IMR-90 (cell line): ENCODE measurements around the gene ACACB. TPM values are rescaled to one million over a fixed set of nuclear protein-coding genes. Genes with fewer than 3 reads are reported as not detected.

Experiments used
- ATAC-seq: fragments of 200-7000 bp; cut with Tn5 transposase; 2 replicates; pipeline ENCODE4 v1.9.1; 2020; ENCODE audit warnings: low read depth, mild to moderate bottlenecking, moderate library complexity
- BruUV-seq: library from RNA; stranded (reverse); fragments of 400-500 nt; replicated peaks from 2 replicates; lab custom pipeline; 2021; lab: Mats Ljungman, UMichigan
- CTCF ChIA-PET: fragments of 300-600 bp; formaldehyde crosslinking; extraction: SDS; loops from one replicate; lab custom pipeline; 2021; ENCODE audit warnings: antibody characterized with exemption; lab: Yijun Ruan, JAX
- POLR2A ChIA-PET: fragments of 300-600 bp; sonication (Branson Sonifier 250); formaldehyde crosslinking; loops from one replicate; lab custom pipeline; 2022; ENCODE audit warnings: antibody characterized with exemption; ENCODE audit not compliant: unreplicated experiment; lab: Charles Lee
- DNase-seq: peaks from one replicate; pipeline ENCODE4 v3.0.0; 2013
- H2AFZ ChIP-seq: replicated peaks from 2 replicates; pipeline ENCODE3; 2013; ENCODE audit warnings: low read length, mild to moderate bottlenecking; ENCODE audit not compliant: poor library complexity
- H2AK5ac ChIP-seq: 2 replicates; pipeline ENCODE4 v1.6.1; 2013; ENCODE audit warnings: low read depth, low read length, inconsistent platforms
- H2AK9ac ChIP-seq: replicated peaks from 2 replicates; pipeline ENCODE3; 2013; ENCODE audit warnings: mild to moderate bottlenecking, low read depth, low read length, moderate library complexity; ENCODE audit not compliant: poor library complexity
- H2BK120ac ChIP-seq: 2 replicates; pipeline ENCODE4 v1.6.1; 2013; ENCODE audit warnings: low read depth, low read length, inconsistent platforms
- H2BK15ac ChIP-seq: 3 replicates; pipeline ENCODE4 v1.6.1; 2013; ENCODE audit warnings: low read depth, low read length, inconsistent platforms
- H2BK20ac ChIP-seq: 2 replicates; pipeline ENCODE4 v1.6.1; 2013; ENCODE audit warnings: low read depth, mild to moderate bottlenecking, inconsistent platforms, low read length, moderate library complexity
- H2BK5ac ChIP-seq: 2 replicates; pipeline ENCODE4 v1.6.1; 2013; ENCODE audit warnings: mild to moderate bottlenecking, low read depth, low read length, inconsistent platforms; ENCODE audit not compliant: poor library complexity, severe bottlenecking
- H3K14ac ChIP-seq: replicated peaks from 2 replicates; pipeline ENCODE4 v1.6.1; 2013; ENCODE audit warnings: low read depth, low read length, inconsistent platforms
- H3K18ac ChIP-seq: 2 replicates; pipeline ENCODE4 v1.6.1; 2013; ENCODE audit warnings: low read depth, low read length, control low read depth
- H3K23ac ChIP-seq: 2 replicates; pipeline ENCODE4 v1.6.1; 2013; ENCODE audit warnings: low read depth, low read length, inconsistent platforms
- H3K27ac ChIP-seq: 2 replicates; pipeline ENCODE4 v1.5.1; 2013; ENCODE audit warnings: mild to moderate bottlenecking, control low read depth, low read length; ENCODE audit not compliant: insufficient read depth
- H3K27me3 ChIP-seq: 2 replicates; pipeline ENCODE4 v1.6.1; 2013; ENCODE audit warnings: low read length; ENCODE audit not compliant: control insufficient read depth, insufficient read depth
- H3K36me3 ChIP-seq: 2 replicates; pipeline ENCODE4 v1.6.1; 2013; ENCODE audit warnings: low read length, mixed read lengths; ENCODE audit not compliant: control insufficient read depth, insufficient read depth
- H3K4ac ChIP-seq: 2 replicates; pipeline ENCODE4 v1.6.1; 2013; ENCODE audit warnings: low read depth, low read length, inconsistent platforms
- H3K4me1 ChIP-seq: 2 replicates; pipeline ENCODE4 v1.6.1; 2013; ENCODE audit warnings: low read length, mixed read lengths; ENCODE audit not compliant: control insufficient read depth, insufficient read depth
- H3K4me2 ChIP-seq: 2 replicates; pipeline ENCODE4 v1.6.1; 2013; ENCODE audit warnings: low read depth, mild to moderate bottlenecking, control low read depth, low read length, moderate library complexity
- H3K4me3 ChIP-seq: 2 replicates; pipeline ENCODE4 v1.5.1; 2013; ENCODE audit warnings: low read depth, mild to moderate bottlenecking, control low read depth, low read length, moderate library complexity; ENCODE audit not compliant: insufficient read depth
- H3K56ac ChIP-seq: 2 replicates; pipeline ENCODE4 v1.6.1; 2013; ENCODE audit warnings: low read length, inconsistent platforms; ENCODE audit not compliant: insufficient read depth; ENCODE audit errors: extremely low read depth
- H3K79me1 ChIP-seq, 2 experiments: 2 replicates each; pipeline ENCODE4 v1.6.1; 2013; ENCODE audit warnings: low read length in 2 of 2, inconsistent platforms in 1 of 2, low read depth in 1 of 2
- H3K9ac ChIP-seq: 2 replicates; pipeline ENCODE4 v1.6.1; 2013; ENCODE audit warnings: low read depth, low read length, control low read depth
- H3K9me1 ChIP-seq: 2 replicates; pipeline ENCODE4 v1.6.1; 2013; ENCODE audit warnings: low read length, inconsistent platforms; ENCODE audit not compliant: insufficient read depth
- H3K9me3 ChIP-seq: 2 replicates; pipeline ENCODE4 v1.6.1; 2013; ENCODE audit warnings: low read length; ENCODE audit not compliant: control insufficient read depth, insufficient read depth
- H4K20me1 ChIP-seq: 2 replicates; pipeline ENCODE4 v1.6.1; 2013; ENCODE audit warnings: low read length, inconsistent platforms; ENCODE audit not compliant: insufficient read depth
- H4K5ac ChIP-seq: 2 replicates; pipeline ENCODE4 v1.6.1; 2013; ENCODE audit warnings: mild to moderate bottlenecking, low read depth, low read length, control low read depth
- H4K8ac ChIP-seq, 2 experiments: 2 replicates each; pipeline ENCODE4 v1.6.1; 2013; ENCODE audit warnings: low read depth in 2 of 2, low read length in 2 of 2, control low read depth in 1 of 2, inconsistent platforms in 1 of 2
- H4K91ac ChIP-seq: 2 replicates; pipeline ENCODE4 v1.6.1; 2013; ENCODE audit warnings: low read depth, low read length, inconsistent platforms; ENCODE audit not compliant: insufficient read depth
- BHLHE40 ChIP-seq: fragments of 150-350 bp; IDR thresholded peaks from 2 replicates; pipeline ENCODE4 v1.6.1; 2016; ENCODE audit warnings: mild to moderate bottlenecking, low read depth, low read length
- WGBS, 2 experiments: methylation state at CpG; one replicate each; pipeline versions ENCODE4 v1.1.5 to v1.1.7; 2013; ENCODE audit warnings: missing lambda C conversion rate in 2 of 2; ENCODE audit not compliant: insufficient read length in 1 of 2; ENCODE audit errors: extremely low coverage in 2 of 2; 5-methylcytosine and 5-hydroxymethylcytosine counted together
- dilution Hi-C: fragments of 300-500 bp; cut with HindIII; formaldehyde crosslinking; loops from one replicate; pipeline ENCODE4 v1.14.3; 2018; ENCODE audit warnings: low sequenced_read_pairs; ENCODE audit not compliant: unreplicated experiment
- in situ Hi-C: fragments of 300-500 bp; cut with MboI; formaldehyde crosslinking; loops from 3 replicates; pipeline ENCODE4 v1.14.3; 2019; ENCODE audit warnings: low sequenced_read_pairs, inconsistent platforms, mixed read lengths
- intact Hi-C: fragments of 100-400 bp; cut with micrococcal nuclease; formaldehyde crosslinking; loops from 2 replicates; pipeline ENCODE4 v1.10.0; 2022
- polyA plus RNA-seq, 3 experiments: library from polyadenylated mRNA; depleted of rRNA; stranded (reverse); fragments of >200 nt; gene quantifications; 2 replicates each; pipeline ENCODE4 v1.2.3, GENCODE V29; 2012; ENCODE audit warnings: low replicate concordance in 1 of 3
- total RNA-seq: library from RNA; depleted of rRNA; stranded (reverse); fragments of >200 nt; gene quantifications from 2 replicates; pipeline ENCODE4 v1.2.3, GENCODE V29; 2012

ACACB gene
- total and polyA plus RNA-seq, 2 of the 4 experiments (the other 2 are of a cell fraction), result 2.0 to 2.1 TPM

DNA sequence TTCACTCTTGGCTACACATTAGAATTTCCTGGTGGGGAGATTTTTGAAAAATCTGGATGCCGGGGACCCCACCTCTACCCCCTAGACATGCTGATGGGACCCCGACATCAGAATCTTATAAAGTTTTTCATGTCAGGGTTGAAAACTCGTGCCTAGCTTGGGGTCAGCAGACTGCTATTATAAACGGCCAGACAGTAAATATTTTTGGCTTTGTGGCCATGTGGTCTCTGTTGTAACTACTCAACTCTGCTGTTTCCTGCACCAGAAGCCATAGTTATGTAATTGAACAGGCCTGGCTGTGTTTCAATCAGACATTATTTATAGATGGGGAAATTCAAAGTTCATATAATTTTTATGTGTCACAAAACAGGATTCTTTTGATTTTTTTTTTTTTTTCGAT is 41.6 kb downstream of the ACACB start:
- H2BK20ac ChIP-seq, result no peak overlapping the region
- H3K9ac ChIP-seq, result no peak overlapping the region
- H3K14ac ChIP-seq, result no peak overlapping the region
- H2AFZ ChIP-seq, result no peak overlapping the region
- no peak overlapping the region for H4K91ac ChIP-seq
- no peak overlapping the region for H4K8ac ChIP-seq
- 0 out of 4 replicates have a peak, but pooled peaks cover 0 to 6% of the 10 kb centered on the region in 2 experiments for H3K79me1 ChIP-seq
- H2BK5ac ChIP-seq, result no peak overlapping the region
- DNase-seq (no peak), ATAC-seq (no peak)
- CTCF ChIA-PET, result no interaction called here
- dilution Hi-C loops (no loop called here), intact Hi-C loops (no loop called here), in situ Hi-C loops (no loop called here)
- H3K36me3 ChIP-seq, result no peaks in the 10 kb centered on the region
- no TSS peak for BruUV-seq
- H2BK120ac ChIP-seq, result no peak overlapping the region
- H2BK15ac ChIP-seq, result no peak overlapping the region
- H2AK9ac ChIP-seq, result no peak overlapping the region
- H4K5ac ChIP-seq, result no peak overlapping the region
- H4K20me1 ChIP-seq, result no peaks in the 10 kb centered on the region
- no peak overlapping the region for H2AK5ac ChIP-seq
- H3K23ac ChIP-seq, result no peak overlapping the region
- POLR2A ChIA-PET, result no interaction called here
- 0 out of 2 replicates have a peak, but pooled peaks cover 2% of the 10 kb centered on the region for H3K9me1 ChIP-seq
- H3K9me3 ChIP-seq, result no peaks in the 10 kb centered on the region
- no peak overlapping the region for H3K4me2 ChIP-seq
- H3K27ac ChIP-seq, result no peak overlapping the region
- H3K4me1 ChIP-seq, result 0 out of 2 replicates have a peak, but pooled peaks cover 2% of the 10 kb centered on the region
- TF ChIP-seq BHLHE40, result no peak
- no peak overlapping the region for H3K56ac ChIP-seq
- no peak overlapping the region for H3K18ac ChIP-seq
- H3K4ac ChIP-seq, result no peak overlapping the region
- no CpG with 5 or more reads among the region's 5 CpGs for WGBS, 2 experiments
- H3K27me3 ChIP-seq, result no peaks in the 10 kb centered on the region
- no peak overlapping the region for H3K4me3 ChIP-seq
